Measurements from ENCODE around the gene KTN1.

The KTN1 gene

DNA sequence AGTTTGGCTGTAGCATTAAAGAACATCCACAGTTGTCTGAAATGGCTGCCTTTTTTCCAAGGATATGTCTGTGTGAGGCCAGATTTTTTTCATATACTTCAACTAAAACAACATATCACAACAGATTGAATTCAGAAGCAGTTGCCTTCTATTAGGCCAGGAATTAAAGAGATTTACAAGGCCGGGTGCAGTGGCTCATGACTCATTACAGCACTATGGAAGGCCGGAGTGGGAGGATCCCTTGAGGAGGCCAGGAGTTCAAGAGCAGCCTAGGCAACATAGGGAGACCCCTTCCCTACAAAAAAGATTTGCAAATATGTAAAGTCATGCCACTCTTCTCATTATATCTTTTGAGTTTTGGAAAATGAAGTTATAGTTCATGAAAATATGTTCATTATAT lies 108.6 kb downstream of the KTN1 start:
- ATAC-seq = no peak

GRCh38 chr14:55689981-55690871 lies 110.2 kb downstream of the KTN1 start:
- no peak for ATAC-seq

DNA sequence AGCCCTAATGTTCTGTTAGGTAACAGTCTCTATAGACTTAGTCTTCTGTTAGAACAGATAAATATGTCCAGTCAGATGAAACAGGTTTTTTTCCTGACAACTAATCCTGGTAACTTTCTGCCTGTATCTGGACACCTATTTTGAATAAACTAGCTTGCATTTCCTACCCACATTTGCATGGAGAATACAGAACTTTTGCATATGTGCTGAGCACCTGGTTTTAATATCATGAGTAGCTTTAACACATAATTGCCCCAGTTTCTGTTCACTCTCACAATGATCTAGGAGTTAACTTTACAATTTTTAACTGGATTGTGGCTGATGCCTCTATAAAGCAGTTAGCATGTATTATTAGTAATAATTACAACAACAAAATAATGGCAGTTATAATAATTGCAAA lies 111.7 kb downstream of the KTN1 start:
- ATAC-seq = no peak

DNA sequence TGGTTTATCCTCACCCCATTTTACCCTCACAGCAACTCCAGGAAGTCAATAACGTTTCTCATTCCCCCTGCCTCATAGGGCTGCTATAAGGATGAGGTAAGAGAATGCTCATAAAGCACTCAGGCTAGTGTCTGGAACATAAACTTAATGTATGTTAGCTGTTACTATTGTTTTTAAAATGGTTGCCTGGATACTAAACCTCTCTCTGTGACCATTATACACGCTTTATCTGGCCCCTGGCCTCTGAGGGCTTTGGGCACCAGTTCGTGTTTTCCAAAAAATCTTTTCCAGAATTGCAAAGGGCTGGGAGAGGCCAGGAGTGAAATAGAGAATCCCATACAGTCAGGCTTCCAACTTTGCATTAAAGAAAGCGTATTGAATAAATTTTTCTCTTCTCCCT lies 113.9 kb downstream of the KTN1 start:
- ATAC-seq = no peak

- ATAC-seq = no peak
Measured at GRCh38 chr14:55697414-55697861, 117.4 kb downstream of the KTN1 start.

DNA sequence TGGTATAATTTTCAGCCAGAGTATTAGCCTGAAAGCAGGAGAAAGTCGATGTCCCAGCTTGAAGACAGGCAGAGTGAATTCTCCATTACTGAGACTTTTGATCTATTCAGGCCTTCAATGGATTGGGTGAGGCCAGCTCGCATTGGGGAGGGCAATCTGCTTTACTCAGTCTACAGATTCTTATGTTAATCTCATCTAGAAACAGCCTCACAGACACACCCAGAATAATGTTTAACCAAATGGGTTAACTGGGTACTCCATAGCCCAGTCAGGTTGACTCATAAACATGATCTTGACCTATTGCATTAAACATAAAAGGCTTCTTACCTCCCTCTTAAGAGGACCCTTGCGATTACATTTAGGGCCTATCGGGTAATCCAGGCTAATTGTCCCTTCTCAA lies 118.0 kb downstream of the KTN1 start:
- ATAC-seq = no peak

DNA sequence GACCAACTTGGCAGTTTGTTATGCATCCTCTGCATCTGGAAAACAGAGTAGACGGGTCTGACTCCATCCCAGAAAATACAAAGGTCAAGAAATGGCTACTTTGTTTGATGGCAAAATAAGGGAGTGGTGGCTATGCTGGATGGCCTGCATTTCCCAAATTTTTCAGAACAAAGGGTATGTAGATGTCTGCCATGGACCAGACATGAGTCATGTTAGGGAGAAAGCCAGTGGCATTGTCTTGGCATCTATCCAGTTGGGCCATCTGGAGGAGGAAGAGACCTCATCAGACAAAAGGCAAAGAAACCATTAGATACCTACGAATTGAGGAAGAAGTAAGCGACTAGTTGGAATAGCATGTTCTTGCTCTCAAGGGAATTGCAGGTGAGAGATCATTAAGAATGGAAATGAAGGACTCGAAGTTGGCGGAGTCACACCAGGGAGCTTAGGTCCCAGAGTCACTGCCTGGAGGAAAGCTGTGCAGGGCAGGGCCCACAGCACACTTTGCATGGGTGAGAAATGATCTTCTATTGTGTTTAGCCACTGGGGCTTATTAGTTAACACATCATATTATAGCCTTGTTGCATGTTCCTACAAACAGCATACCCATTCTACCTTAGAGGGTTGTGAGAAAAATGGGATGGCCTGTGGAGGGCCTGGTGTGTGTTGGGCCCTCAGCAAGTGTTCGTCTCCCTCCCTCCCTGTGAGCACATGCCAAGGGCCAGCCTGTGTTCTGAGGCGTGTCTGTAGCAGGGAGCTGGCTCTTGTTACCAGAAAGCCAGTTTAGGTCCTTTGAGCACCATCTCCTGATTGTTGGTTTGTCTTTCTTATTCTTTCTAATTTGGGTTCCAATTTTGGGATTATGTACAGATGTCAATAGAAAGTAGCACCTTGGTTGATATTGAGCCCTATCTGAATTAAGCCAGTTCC lies 119.4 kb downstream of the KTN1 start:
- ATAC-seq = no peak

DNA sequence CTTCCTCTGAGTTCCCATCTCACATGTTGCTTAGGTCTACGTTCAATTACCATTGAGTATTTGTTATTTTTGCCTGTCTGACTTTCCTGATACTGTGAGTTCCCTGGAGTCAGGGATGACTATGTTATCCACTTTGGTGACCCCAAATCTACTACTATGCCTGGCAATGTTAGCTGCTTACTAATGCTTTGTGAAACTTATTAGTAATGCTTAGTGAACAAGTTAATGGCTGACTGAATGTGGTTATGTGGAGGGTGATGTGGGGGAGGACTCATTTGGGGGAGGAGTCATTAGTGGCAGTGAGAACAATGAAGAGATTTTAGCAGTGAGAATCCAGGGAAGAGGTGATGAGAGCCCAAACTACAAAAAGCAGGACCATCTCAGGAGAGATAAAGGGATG lies 121.6 kb downstream of the KTN1 start:
- ATAC-seq = peak; percentile 83 to 90

DNA sequence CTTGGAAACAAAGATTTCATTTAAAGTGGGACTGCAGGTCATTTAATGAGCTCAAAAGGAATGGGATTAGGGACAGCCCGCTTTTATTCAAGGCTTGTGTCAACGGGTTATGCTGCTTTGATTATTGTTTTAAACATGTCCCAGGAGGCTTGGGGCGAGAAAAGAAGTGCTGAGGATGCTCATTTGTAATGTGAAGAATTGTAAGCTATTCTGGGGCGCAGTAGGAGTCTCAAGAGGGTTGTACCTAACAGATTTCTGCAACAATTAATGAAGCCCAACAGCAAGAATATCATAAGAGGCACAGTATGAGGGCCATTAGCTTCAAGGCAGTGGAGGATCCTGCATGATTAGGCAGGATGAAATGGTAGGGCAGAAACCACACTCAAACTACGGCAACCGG lies 122.5 kb downstream of the KTN1 start:
- no peak for ATAC-seq

DNA sequence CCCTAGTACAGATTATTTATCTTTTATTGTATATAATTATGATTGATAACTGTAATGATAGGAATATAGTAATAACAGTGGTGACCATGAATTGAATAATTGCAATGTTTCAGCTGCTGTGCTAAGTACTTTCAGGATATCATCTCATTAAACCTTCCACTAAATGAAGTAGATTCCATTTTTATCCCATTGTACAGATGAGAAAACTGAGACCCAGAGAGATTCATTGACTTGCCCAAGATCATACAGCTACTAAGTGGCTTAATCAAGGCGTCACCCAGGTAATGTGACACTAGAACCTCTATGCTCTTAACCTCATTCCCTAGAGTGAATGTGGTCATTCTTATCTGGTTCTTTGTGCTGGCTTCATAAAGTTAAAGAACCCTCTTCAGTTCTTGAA lies 124.6 kb downstream of the KTN1 start:
- ATAC-seq = no peak

DNA sequence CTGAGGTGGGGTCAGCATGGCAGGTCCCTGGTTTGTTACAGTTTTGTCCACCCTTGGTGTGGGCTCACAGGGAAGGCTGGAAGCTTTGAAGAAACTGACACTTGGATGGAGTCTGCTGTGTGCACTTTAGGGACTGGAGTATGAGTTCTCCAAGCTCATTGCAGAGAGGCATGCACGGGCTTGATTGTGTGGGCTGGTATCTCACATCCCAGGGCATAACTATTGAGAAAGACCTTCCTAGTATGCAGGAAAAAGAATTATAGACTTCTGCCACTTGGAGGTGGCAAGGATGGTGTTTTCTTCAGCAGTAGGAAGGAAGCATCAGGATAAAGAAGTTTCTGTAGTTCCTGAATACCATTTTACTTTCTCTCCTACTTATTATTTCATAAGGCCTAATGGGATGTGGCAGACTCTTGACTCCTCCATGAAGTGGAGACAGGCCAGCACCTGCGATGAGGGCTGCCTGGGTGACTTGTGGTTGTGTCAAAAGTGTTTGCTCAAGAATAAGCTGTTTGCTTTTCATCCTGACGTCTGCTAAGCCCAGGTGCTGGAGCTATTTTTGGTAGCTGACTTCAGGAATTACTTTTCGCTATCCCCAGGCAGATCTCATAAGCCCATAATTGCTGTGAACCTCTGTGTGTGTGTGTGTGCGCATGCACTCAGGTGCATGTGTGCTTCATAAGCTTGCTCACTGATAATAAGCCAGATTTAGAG lies 125.8 kb downstream of the KTN1 start:
- ATAC-seq = no peak

GRCh38 chr14:55706365-55706684 lies 126.3 kb downstream of the KTN1 start:
- ATAC-seq = no peak

- peak; percentile 21 to 24 for ATAC-seq
Measured at GRCh38 chr14:55706893-55707292, 126.9 kb downstream of the KTN1 start.

DNA sequence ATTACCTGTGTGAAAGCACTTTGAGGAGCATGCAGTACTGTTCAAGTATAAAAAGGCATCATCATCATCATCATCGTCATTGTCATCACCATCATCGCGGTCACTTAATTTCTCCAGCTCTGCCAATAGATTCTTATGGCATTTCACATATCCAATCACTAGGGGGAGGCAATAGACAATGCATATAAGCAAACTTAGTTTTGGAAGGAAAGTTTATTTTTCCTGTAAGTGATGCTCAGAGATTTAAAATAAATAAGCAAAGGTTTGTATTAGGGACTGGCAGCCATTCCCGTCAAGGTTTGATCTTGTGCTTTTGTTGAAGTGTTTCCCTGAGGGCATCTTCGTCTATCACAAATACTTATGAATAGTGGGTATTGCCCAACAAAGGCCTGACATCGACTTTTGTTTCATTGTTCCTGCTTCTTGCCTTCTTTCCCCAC lies 127.4 kb downstream of the KTN1 start:
- no peak for ATAC-seq

GRCh38 chr14:55710506-55711041 lies 130.6 kb downstream of the KTN1 start:
- no peak for ATAC-seq

- no peak for ATAC-seq
Measured at GRCh38 chr14:55711175-55711811, 131.3 kb downstream of the KTN1 start.

DNA sequence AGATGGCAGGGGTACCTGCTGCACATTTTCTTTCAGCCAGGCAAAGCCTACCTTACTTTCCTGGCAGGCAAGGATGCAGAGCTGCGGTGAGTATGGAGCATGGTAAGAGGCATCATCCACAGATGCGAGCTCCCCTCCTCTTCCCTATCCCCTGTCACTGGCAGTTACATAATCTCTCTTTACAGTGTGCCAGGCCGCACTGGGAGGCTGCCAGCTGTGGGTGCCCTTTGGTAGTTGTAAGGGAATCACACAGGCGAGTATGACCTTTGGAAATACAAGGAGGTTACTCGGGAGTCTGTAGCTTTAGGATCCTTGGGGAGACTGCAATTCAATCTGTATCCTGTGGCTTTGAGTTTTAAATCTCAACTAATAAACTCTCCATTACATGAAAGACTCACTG lies 132.5 kb downstream of the KTN1 start:
- ATAC-seq = no peak

GRCh38 chr14:55713486-55713885 lies 133.5 kb downstream of the KTN1 start:
- ATAC-seq = no peak

GRCh38 chr14:55715889-55716288 lies 135.9 kb downstream of the KTN1 start:
- ATAC-seq = no peak

- no peak for ATAC-seq
Measured at GRCh38 chr14:55717621-55718020, 137.6 kb downstream of the KTN1 start.

DNA sequence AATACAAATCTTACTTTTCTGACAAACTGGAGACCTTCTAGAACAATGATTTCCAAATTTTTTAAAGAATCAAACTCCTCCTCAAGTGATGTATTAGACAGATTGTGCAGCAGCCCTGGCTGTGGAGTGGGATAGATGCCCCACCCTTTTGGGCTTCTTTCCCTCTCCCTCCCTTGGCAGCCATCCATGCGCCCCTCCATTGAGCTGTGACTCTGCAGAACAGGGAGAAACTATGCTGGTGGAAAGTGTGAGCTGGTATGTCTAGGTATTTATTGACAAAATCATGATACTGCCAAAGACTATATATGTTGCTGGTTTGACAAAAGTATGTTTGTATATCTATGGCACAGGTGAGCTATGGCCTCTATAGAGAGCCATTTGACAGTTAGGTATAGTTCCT lies 138.5 kb downstream of the KTN1 start:
- ATAC-seq = no peak

DNA sequence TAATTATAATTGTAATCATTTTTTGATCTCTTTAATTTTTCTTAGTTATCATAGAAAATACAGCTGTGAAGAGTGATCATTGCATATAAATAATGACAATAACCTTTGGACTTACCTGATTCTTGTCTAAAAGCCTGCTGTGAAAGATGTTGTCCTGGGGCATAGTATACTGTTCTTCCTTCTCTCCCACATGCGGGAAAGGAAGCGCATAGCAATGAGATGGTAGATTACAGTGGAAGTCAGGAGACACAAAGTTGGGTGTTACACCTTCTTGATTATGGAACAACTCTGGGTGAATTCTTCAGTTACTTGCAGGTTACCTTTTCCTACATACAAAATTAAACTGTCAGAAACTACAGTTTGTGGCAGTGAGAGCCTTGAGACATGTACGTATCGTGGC lies 140.8 kb downstream of the KTN1 start:
- no peak for ATAC-seq
